GM18861 (cell line): ENCODE results near the gene ARSA.

Source experiments
- ATAC-seq: cut with Tn5 transposase; IDR thresholded peaks from one replicate; pipeline ENCODE4 v1.9.1; 2021; ENCODE audit not compliant: unreplicated experiment

The ARSA gene

GRCh38 chr22:50606165-50606945, 21.6 kb downstream of the ARSA start:
- no peak for ATAC-seq

GRCh38 chr22:50605613-50606074, 22.3 kb downstream of the ARSA start:
- no peak for ATAC-seq

- ATAC-seq = no peak
Measured at GRCh38 chr22:50605002-50605612, 22.8 kb downstream of the ARSA start.

- no peak for ATAC-seq
Measured at GRCh38 chr22:50604256-50605001, 23.5 kb downstream of the ARSA start.

GRCh38 chr22:50603511-50604255, 24.3 kb downstream of the ARSA start:
- no peak for ATAC-seq

GRCh38 chr22:50602338-50602700, 25.6 kb downstream of the ARSA start:
- no peak for ATAC-seq

- ATAC-seq = no peak
Measured at GRCh38 chr22:50601669-50602337, 26.1 kb downstream of the ARSA start.

GRCh38 chr22:50600967-50601668, 26.8 kb downstream of the ARSA start:
- ATAC-seq = no peak

- no peak for ATAC-seq
Measured at GRCh38 chr22:50600538-50600937, 27.4 kb downstream of the ARSA start, which contains the start of gene MAPK8IP2. Gene MAPK8IP2, plus strand, starts transcription at chr22:50600793. Its CDS starts 26 bp downstream, at chr22:50600819.

GRCh38 chr22:50599816-50600455, 28.0 kb downstream of the ARSA start:
- ATAC-seq = no peak

GRCh38 chr22:50597097-50597496, 30.9 kb downstream of the ARSA start:
- no peak for ATAC-seq

GRCh38 chr22:50595189-50595588, 32.8 kb downstream of the ARSA start:
- no peak for ATAC-seq

GRCh38 chr22:50587407-50587806, 40.5 kb downstream of the ARSA start:
- no peak for ATAC-seq

GRCh38 chr22:50586416-50586815, 41.5 kb downstream of the ARSA start:
- no peak for ATAC-seq

- no peak for ATAC-seq
Measured at GRCh38 chr22:50585781-50586180, 42.2 kb downstream of the ARSA start.

- no peak for ATAC-seq
Measured at GRCh38 chr22:50585238-50585637, 42.7 kb downstream of the ARSA start.

GRCh38 chr22:50584106-50585096, 43.6 kb downstream of the ARSA start:
- no peak for ATAC-seq

GRCh38 chr22:50583294-50583861, 44.6 kb downstream of the ARSA start:
- ATAC-seq = peak; percentile 27
